IMR-90 (cell line): Measurements from ENCODE around the gene MCL1. TPM values are rescaled to one million over a fixed set of nuclear protein-coding genes. Genes with fewer than 3 reads are reported as not detected.

Experiments used
- ATAC-seq: fragments of 200-7000 bp; cut with Tn5 transposase; 2 replicates; pipeline ENCODE4 v1.9.1; 2020; ENCODE audit warnings: low read depth, mild to moderate bottlenecking, moderate library complexity
- BruUV-seq: library from RNA; stranded (reverse); fragments of 400-500 nt; replicated peaks from 2 replicates; lab custom pipeline; 2021; lab: Mats Ljungman, UMichigan
- CTCF ChIA-PET: fragments of 300-600 bp; formaldehyde crosslinking; extraction: SDS; loops from one replicate; lab custom pipeline; 2021; ENCODE audit warnings: antibody characterized with exemption; lab: Yijun Ruan, JAX
- POLR2A ChIA-PET: fragments of 300-600 bp; sonication (Branson Sonifier 250); formaldehyde crosslinking; loops from one replicate; lab custom pipeline; 2022; ENCODE audit warnings: antibody characterized with exemption; ENCODE audit not compliant: unreplicated experiment; lab: Charles Lee
- DNase-seq: peaks from one replicate; pipeline ENCODE4 v3.0.0; 2013
- H2AFZ ChIP-seq: replicated peaks from 2 replicates; pipeline ENCODE3; 2013; ENCODE audit warnings: low read length, mild to moderate bottlenecking; ENCODE audit not compliant: poor library complexity
- H2AK5ac ChIP-seq: 2 replicates; pipeline ENCODE4 v1.6.1; 2013; ENCODE audit warnings: low read depth, low read length, inconsistent platforms
- H2AK9ac ChIP-seq: replicated peaks from 2 replicates; pipeline ENCODE3; 2013; ENCODE audit warnings: mild to moderate bottlenecking, low read depth, low read length, moderate library complexity; ENCODE audit not compliant: poor library complexity
- H2BK120ac ChIP-seq: 2 replicates; pipeline ENCODE4 v1.6.1; 2013; ENCODE audit warnings: low read depth, low read length, inconsistent platforms
- H2BK15ac ChIP-seq: 3 replicates; pipeline ENCODE4 v1.6.1; 2013; ENCODE audit warnings: low read depth, low read length, inconsistent platforms
- H2BK20ac ChIP-seq: 2 replicates; pipeline ENCODE4 v1.6.1; 2013; ENCODE audit warnings: low read depth, mild to moderate bottlenecking, inconsistent platforms, low read length, moderate library complexity
- H2BK5ac ChIP-seq: 2 replicates; pipeline ENCODE4 v1.6.1; 2013; ENCODE audit warnings: mild to moderate bottlenecking, low read depth, low read length, inconsistent platforms; ENCODE audit not compliant: poor library complexity, severe bottlenecking
- H3K14ac ChIP-seq: replicated peaks from 2 replicates; pipeline ENCODE4 v1.6.1; 2013; ENCODE audit warnings: low read depth, low read length, inconsistent platforms
- H3K18ac ChIP-seq: 2 replicates; pipeline ENCODE4 v1.6.1; 2013; ENCODE audit warnings: low read depth, low read length, control low read depth
- H3K23ac ChIP-seq: 2 replicates; pipeline ENCODE4 v1.6.1; 2013; ENCODE audit warnings: low read depth, low read length, inconsistent platforms
- H3K27ac ChIP-seq: 2 replicates; pipeline ENCODE4 v1.5.1; 2013; ENCODE audit warnings: mild to moderate bottlenecking, control low read depth, low read length; ENCODE audit not compliant: insufficient read depth
- H3K27me3 ChIP-seq: 2 replicates; pipeline ENCODE4 v1.6.1; 2013; ENCODE audit warnings: low read length; ENCODE audit not compliant: control insufficient read depth, insufficient read depth
- H3K36me3 ChIP-seq: 2 replicates; pipeline ENCODE4 v1.6.1; 2013; ENCODE audit warnings: low read length, mixed read lengths; ENCODE audit not compliant: control insufficient read depth, insufficient read depth
- H3K4ac ChIP-seq: 2 replicates; pipeline ENCODE4 v1.6.1; 2013; ENCODE audit warnings: low read depth, low read length, inconsistent platforms
- H3K4me1 ChIP-seq: 2 replicates; pipeline ENCODE4 v1.6.1; 2013; ENCODE audit warnings: low read length, mixed read lengths; ENCODE audit not compliant: control insufficient read depth, insufficient read depth
- H3K4me2 ChIP-seq: 2 replicates; pipeline ENCODE4 v1.6.1; 2013; ENCODE audit warnings: low read depth, mild to moderate bottlenecking, control low read depth, low read length, moderate library complexity
- H3K4me3 ChIP-seq: 2 replicates; pipeline ENCODE4 v1.5.1; 2013; ENCODE audit warnings: low read depth, mild to moderate bottlenecking, control low read depth, low read length, moderate library complexity; ENCODE audit not compliant: insufficient read depth
- H3K56ac ChIP-seq: 2 replicates; pipeline ENCODE4 v1.6.1; 2013; ENCODE audit warnings: low read length, inconsistent platforms; ENCODE audit not compliant: insufficient read depth; ENCODE audit errors: extremely low read depth
- H3K79me1 ChIP-seq, 2 experiments: 2 replicates each; pipeline ENCODE4 v1.6.1; 2013; ENCODE audit warnings: low read length in 2 of 2, inconsistent platforms in 1 of 2, low read depth in 1 of 2
- H3K9ac ChIP-seq: 2 replicates; pipeline ENCODE4 v1.6.1; 2013; ENCODE audit warnings: low read depth, low read length, control low read depth
- H3K9me1 ChIP-seq: 2 replicates; pipeline ENCODE4 v1.6.1; 2013; ENCODE audit warnings: low read length, inconsistent platforms; ENCODE audit not compliant: insufficient read depth
- H3K9me3 ChIP-seq: 2 replicates; pipeline ENCODE4 v1.6.1; 2013; ENCODE audit warnings: low read length; ENCODE audit not compliant: control insufficient read depth, insufficient read depth
- H4K20me1 ChIP-seq: 2 replicates; pipeline ENCODE4 v1.6.1; 2013; ENCODE audit warnings: low read length, inconsistent platforms; ENCODE audit not compliant: insufficient read depth
- H4K5ac ChIP-seq: 2 replicates; pipeline ENCODE4 v1.6.1; 2013; ENCODE audit warnings: mild to moderate bottlenecking, low read depth, low read length, control low read depth
- H4K8ac ChIP-seq, 2 experiments: 2 replicates each; pipeline ENCODE4 v1.6.1; 2013; ENCODE audit warnings: low read depth in 2 of 2, low read length in 2 of 2, control low read depth in 1 of 2, inconsistent platforms in 1 of 2
- H4K91ac ChIP-seq: 2 replicates; pipeline ENCODE4 v1.6.1; 2013; ENCODE audit warnings: low read depth, low read length, inconsistent platforms; ENCODE audit not compliant: insufficient read depth
- ELK1 ChIP-seq: fragments of 150-350 bp; IDR thresholded peaks from 2 replicates; pipeline ENCODE4 v1.6.1; 2016; ENCODE audit warnings: low read depth, mild to moderate bottlenecking, low read length, moderate library complexity, borderline replicate concordance
- FOS ChIP-seq: fragments of 150-350 bp; IDR thresholded peaks from 2 replicates; pipeline ENCODE4 v1.6.1; 2016; ENCODE audit warnings: low read depth, low read length
- MAFK ChIP-seq: IDR thresholded peaks from 2 replicates; pipeline ENCODE4 v1.6.1; 2012; ENCODE audit warnings: low read depth, low read length, improper control_type of control experiment
- MAZ ChIP-seq: IDR thresholded peaks from 2 replicates; pipeline ENCODE4 v1.6.1; 2012; ENCODE audit warnings: low read depth, mild to moderate bottlenecking, low read length, improper control_type of control experiment, moderate library complexity, borderline replicate concordance
- MXI1 ChIP-seq: IDR thresholded peaks from 2 replicates; pipeline ENCODE4 v1.6.1; 2012; ENCODE audit warnings: low read depth, mild to moderate bottlenecking, low read length, moderate library complexity, borderline replicate concordance
- NFE2L2 ChIP-seq: fragments of 150-350 bp; IDR thresholded peaks from 2 replicates; pipeline ENCODE4 v1.6.1; 2016; ENCODE audit warnings: low read depth, mild to moderate bottlenecking, low read length
- RCOR1 ChIP-seq: IDR thresholded peaks from 2 replicates; pipeline ENCODE4 v1.6.1; 2012; ENCODE audit warnings: mild to moderate bottlenecking, low read length, improper control_type of control experiment; ENCODE audit not compliant: insufficient replicate concordance
- WGBS, 2 experiments: methylation state at CpG; one replicate each; pipeline versions ENCODE4 v1.1.5 to v1.1.7; 2013; ENCODE audit warnings: missing lambda C conversion rate in 2 of 2; ENCODE audit not compliant: insufficient read length in 1 of 2; ENCODE audit errors: extremely low coverage in 2 of 2; 5-methylcytosine and 5-hydroxymethylcytosine counted together
- dilution Hi-C: fragments of 300-500 bp; cut with HindIII; formaldehyde crosslinking; loops from one replicate; pipeline ENCODE4 v1.14.3; 2018; ENCODE audit warnings: low sequenced_read_pairs; ENCODE audit not compliant: unreplicated experiment
- in situ Hi-C: fragments of 300-500 bp; cut with MboI; formaldehyde crosslinking; loops from 3 replicates; pipeline ENCODE4 v1.14.3; 2019; ENCODE audit warnings: low sequenced_read_pairs, inconsistent platforms, mixed read lengths
- intact Hi-C: fragments of 100-400 bp; cut with micrococcal nuclease; formaldehyde crosslinking; loops from 2 replicates; pipeline ENCODE4 v1.10.0; 2022
- polyA plus RNA-seq, 3 experiments: library from polyadenylated mRNA; depleted of rRNA; stranded (reverse); fragments of >200 nt; gene quantifications; 2 replicates each; pipeline ENCODE4 v1.2.3, GENCODE V29; 2012; ENCODE audit warnings: low replicate concordance in 1 of 3
- total RNA-seq: library from RNA; depleted of rRNA; stranded (reverse); fragments of >200 nt; gene quantifications from 2 replicates; pipeline ENCODE4 v1.2.3, GENCODE V29; 2012

The MCL1 gene
- total and polyA plus RNA-seq, 2 of the 4 experiments (the other 2 are of a cell fraction) = 79.5 to 142 TPM

- H3K23ac ChIP-seq = no peak overlapping the region
- H3K4ac ChIP-seq = no peak overlapping the region
- TF ChIP-seq NFE2L2 (no peak), MAFK (no peak), FOS (no peak), MAZ (no peak), RCOR1 (no peak), ELK1 (no peak), MXI1 (no peak)
- peaks cover 0 to 6% of the 10 kb centered on the region in 2 experiments; a peak in 1 of 4 replicates for H3K79me1 ChIP-seq
- 85% methylated on average over 5 of the region's 6 CpGs; no CpG with 5 or more reads in 1 of the 2 experiments for WGBS, 2 experiments
- BruUV-seq = no TSS peak
- DNase-seq (no peak), ATAC-seq (no peak)
- H3K4me3 ChIP-seq = no peak overlapping the region
- POLR2A ChIA-PET = no interaction called here
- H3K27ac ChIP-seq = no peak overlapping the region
- H3K9ac ChIP-seq = no peak overlapping the region
- H4K8ac ChIP-seq = no peak overlapping the region
- peak overlapping the region; percentile 11; the same call in 1 of the 2 replicates for H2AK5ac ChIP-seq
- H3K18ac ChIP-seq = no peak overlapping the region
- no peak overlapping the region for H2BK5ac ChIP-seq
- H3K36me3 ChIP-seq = no peaks in the 10 kb centered on the region
- no peaks in the 10 kb centered on the region for H3K9me3 ChIP-seq
- H2BK20ac ChIP-seq = no peak overlapping the region
- H4K20me1 ChIP-seq = no peaks in the 10 kb centered on the region
- no peaks in the 10 kb centered on the region for H3K27me3 ChIP-seq
- H2BK15ac ChIP-seq = no peak overlapping the region
- H4K5ac ChIP-seq = no peak overlapping the region
- H3K4me2 ChIP-seq = no peak overlapping the region
- intact Hi-C loops (loop anchor here (10.0 kb wide), 1 partner anchor 169 kb away; the partner anchor contains the start of gene RPRD2), in situ Hi-C loops (no loop called here), dilution Hi-C loops (no loop called here)
- H3K56ac ChIP-seq = no peak overlapping the region
- H3K4me1 ChIP-seq = peaks cover 33% of the 10 kb centered on the region
- no peak overlapping the region for H2AFZ ChIP-seq
- H3K9me1 ChIP-seq = peaks cover 23% of the 10 kb centered on the region
- H2AK9ac ChIP-seq = no peak overlapping the region
- CTCF ChIA-PET = no interaction called here
- no peak overlapping the region for H4K91ac ChIP-seq
- no peak overlapping the region for H2BK120ac ChIP-seq
- H3K14ac ChIP-seq = no peak overlapping the region
These were observed 45.4 kb downstream of the MCL1 start for GRCh38 chr1:150534002-150534401.
